HEK293 (cell line): Measurements from ENCODE around the gene ZACN.
A peak's percentile ranks its signal among the peaks of the same experiment; 100 is the strongest.

Experiments used
- CTCF ChIA-PET: fragments of 350-600 bp; formaldehyde crosslinking; extraction: SDS; loops from one replicate; lab custom pipeline; 2021; ENCODE audit warnings: antibody characterized with exemption; lab: Yijun Ruan, JAX
- POLR2A ChIA-PET: fragments of 300-600 bp; formaldehyde crosslinking; extraction: SDS; loops from one replicate; lab custom pipeline; 2020; ENCODE audit warnings: antibody characterized with exemption, inconsistent platforms; lab: Yijun Ruan, JAX
- H3K27ac ChIP-seq: fragments of 200-500 bp; sonication (Bioruptor generic); 2 replicates; pipeline ENCODE4 v1.5.1; 2014; ENCODE audit warnings: low read depth, low read length, control low read depth, inconsistent platforms; ENCODE audit errors: extremely low read depth
- H3K36me3 ChIP-seq, 2 experiments: fragments of 200-500 bp in 1 of 2; sonication (Bioruptor generic) in 1 of 2; 1 replicate in 1 of 2; 2 replicates in 1 of 2; pipeline ENCODE4 v1.5.1; 2014 to 2017; ENCODE audit warnings: inconsistent platforms in 2 of 2, low read length in 2 of 2; ENCODE audit not compliant: control insufficient read depth in 2 of 2, insufficient read depth in 1 of 2
- H3K4me1 ChIP-seq: fragments of 200-500 bp; sonication (Bioruptor generic); 2 replicates; pipeline ENCODE4 v1.5.1; 2014; ENCODE audit warnings: mild to moderate bottlenecking, low read length, inconsistent platforms; ENCODE audit not compliant: control insufficient read depth, insufficient read depth
- H3K4me3 ChIP-seq: 2 replicates; pipeline ENCODE4 v1.5.1; 2011; ENCODE audit warnings: low read depth, mild to moderate bottlenecking, control low read depth, low read length, moderate library complexity
- H3K9me3 ChIP-seq: fragments of 200-500 bp; sonication (Bioruptor generic); 2 replicates; pipeline ENCODE4 v1.5.1; 2014; ENCODE audit warnings: low read depth, low read length, inconsistent platforms; ENCODE audit not compliant: control insufficient read depth, insufficient read depth
- KLF10 ChIP-seq: fragments of 450-650 bp; IDR thresholded peaks from 2 replicates; pipeline ENCODE4 v1.5.1; 2018; ENCODE audit warnings: missing biosample characterization, mild to moderate bottlenecking, missing genetic modification characterization
- KLF16 ChIP-seq: fragments of 450-650 bp; formaldehyde crosslinking; IDR thresholded peaks from 2 replicates; pipeline ENCODE4 v1.5.1; 2017; ENCODE audit warnings: missing biosample characterization, missing genetic modification characterization
- PRDM1 ChIP-seq: fragments of 450-650 bp; formaldehyde crosslinking; IDR thresholded peaks from 2 replicates; pipeline ENCODE4; 2016; ENCODE audit warnings: missing biosample characterization, missing genetic modification characterization
- SETDB1 ChIP-seq: IDR thresholded peaks from one replicate; pipeline ENCODE4 v1.6.1; 2017; ENCODE audit warnings: mild to moderate bottlenecking, low read length, moderate library complexity, mixed read lengths; ENCODE audit not compliant: insufficient read length
- ZNF23 ChIP-seq: fragments of 450-650 bp; formaldehyde crosslinking; IDR thresholded peaks from 2 replicates; pipeline ENCODE4 v1.5.1; 2016; ENCODE audit warnings: missing biosample characterization, missing genetic modification characterization, borderline replicate concordance
- ZNF248 ChIP-seq: fragments of 450-650 bp; formaldehyde crosslinking; IDR thresholded peaks from 2 replicates; pipeline ENCODE4 v1.5.1; 2017; ENCODE audit warnings: missing biosample characterization, missing genetic modification characterization
- ZNF350 ChIP-seq: fragments of 450-650 bp; formaldehyde crosslinking; IDR thresholded peaks from 2 replicates; pipeline ENCODE4 v1.5.0; 2017; ENCODE audit warnings: missing biosample characterization, mild to moderate bottlenecking, missing genetic modification characterization
- TF ChIP-seq, protein P1 (sequence below): fragments of 450-650 bp; formaldehyde crosslinking; IDR thresholded peaks from 2 replicates; pipeline ENCODE4 v1.5.1; 2016; ENCODE audit warnings: missing biosample characterization, missing genetic modification characterization, borderline replicate concordance
- TF ChIP-seq, protein P2 (sequence below): fragments of 450-650 bp; formaldehyde crosslinking; IDR thresholded peaks from 2 replicates; pipeline ENCODE4 v1.5.1; 2016; ENCODE audit warnings: missing biosample characterization, missing genetic modification characterization
- TF ChIP-seq, protein P3 (sequence below): fragments of 450-650 bp; formaldehyde crosslinking; IDR thresholded peaks from 2 replicates; pipeline ENCODE4 v1.5.1; 2016; ENCODE audit warnings: missing biosample characterization, missing genetic modification characterization
- TF ChIP-seq, protein P4 (sequence below): fragments of 450-650 bp; formaldehyde crosslinking; IDR thresholded peaks from 2 replicates; pipeline ENCODE4 v1.5.1; 2016; ENCODE audit warnings: missing biosample characterization, missing genetic modification characterization
- TF ChIP-seq, protein P5 (sequence below): fragments of 450-650 bp; formaldehyde crosslinking; IDR thresholded peaks from 2 replicates; pipeline ENCODE4 v1.5.1; 2017; ENCODE audit warnings: missing biosample characterization, missing genetic modification characterization

The ZACN gene

DNA sequence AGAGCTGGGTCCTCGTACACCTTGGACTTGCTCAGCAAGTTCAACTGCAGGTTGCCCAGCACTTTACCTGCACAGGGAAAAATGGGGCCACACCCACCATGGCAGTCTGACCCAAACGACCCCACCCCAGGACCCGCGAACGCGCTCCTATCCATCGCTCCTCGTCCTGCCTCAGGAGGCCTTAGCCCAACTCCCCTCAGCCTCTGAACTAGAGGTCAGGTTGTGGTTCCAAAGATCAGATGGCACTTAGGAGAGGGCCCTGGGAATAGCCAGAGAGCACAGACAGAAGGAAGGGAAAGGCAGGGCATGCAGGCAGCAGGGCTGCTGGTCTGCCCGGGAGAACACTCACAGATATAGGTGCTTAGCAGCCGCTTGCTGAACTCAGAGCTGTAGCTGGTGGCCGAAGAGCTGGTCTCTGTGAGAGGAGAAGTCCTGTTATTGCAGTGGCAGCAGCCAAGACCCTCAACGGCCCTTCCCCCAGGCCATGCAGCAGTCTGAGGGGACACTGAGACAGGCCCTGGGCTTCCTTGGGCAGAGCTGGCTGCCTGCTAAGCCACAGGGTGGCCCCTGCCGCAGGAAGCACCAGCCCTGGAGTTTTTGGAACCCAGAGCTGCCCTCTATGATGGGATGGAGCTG, 6.9 kb downstream of the ZACN start (continued):
- TF ChIP-seq, protein P1, sequence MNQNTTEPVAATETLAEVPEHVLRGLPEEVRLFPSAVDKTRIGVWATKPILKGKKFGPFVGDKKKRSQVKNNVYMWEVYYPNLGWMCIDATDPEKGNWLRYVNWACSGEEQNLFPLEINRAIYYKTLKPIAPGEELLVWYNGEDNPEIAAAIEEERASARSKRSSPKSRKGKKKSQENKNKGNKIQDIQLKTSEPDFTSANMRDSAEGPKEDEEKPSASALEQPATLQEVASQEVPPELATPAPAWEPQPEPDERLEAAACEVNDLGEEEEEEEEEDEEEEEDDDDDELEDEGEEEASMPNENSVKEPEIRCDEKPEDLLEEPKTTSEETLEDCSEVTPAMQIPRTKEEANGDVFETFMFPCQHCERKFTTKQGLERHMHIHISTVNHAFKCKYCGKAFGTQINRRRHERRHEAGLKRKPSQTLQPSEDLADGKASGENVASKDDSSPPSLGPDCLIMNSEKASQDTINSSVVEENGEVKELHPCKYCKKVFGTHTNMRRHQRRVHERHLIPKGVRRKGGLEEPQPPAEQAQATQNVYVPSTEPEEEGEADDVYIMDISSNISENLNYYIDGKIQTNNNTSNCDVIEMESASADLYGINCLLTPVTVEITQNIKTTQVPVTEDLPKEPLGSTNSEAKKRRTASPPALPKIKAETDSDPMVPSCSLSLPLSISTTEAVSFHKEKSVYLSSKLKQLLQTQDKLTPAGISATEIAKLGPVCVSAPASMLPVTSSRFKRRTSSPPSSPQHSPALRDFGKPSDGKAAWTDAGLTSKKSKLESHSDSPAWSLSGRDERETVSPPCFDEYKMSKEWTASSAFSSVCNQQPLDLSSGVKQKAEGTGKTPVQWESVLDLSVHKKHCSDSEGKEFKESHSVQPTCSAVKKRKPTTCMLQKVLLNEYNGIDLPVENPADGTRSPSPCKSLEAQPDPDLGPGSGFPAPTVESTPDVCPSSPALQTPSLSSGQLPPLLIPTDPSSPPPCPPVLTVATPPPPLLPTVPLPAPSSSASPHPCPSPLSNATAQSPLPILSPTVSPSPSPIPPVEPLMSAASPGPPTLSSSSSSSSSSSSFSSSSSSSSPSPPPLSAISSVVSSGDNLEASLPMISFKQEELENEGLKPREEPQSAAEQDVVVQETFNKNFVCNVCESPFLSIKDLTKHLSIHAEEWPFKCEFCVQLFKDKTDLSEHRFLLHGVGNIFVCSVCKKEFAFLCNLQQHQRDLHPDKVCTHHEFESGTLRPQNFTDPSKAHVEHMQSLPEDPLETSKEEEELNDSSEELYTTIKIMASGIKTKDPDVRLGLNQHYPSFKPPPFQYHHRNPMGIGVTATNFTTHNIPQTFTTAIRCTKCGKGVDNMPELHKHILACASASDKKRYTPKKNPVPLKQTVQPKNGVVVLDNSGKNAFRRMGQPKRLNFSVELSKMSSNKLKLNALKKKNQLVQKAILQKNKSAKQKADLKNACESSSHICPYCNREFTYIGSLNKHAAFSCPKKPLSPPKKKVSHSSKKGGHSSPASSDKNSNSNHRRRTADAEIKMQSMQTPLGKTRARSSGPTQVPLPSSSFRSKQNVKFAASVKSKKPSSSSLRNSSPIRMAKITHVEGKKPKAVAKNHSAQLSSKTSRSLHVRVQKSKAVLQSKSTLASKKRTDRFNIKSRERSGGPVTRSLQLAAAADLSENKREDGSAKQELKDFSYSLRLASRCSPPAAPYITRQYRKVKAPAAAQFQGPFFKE (tag by site-specific recombination), result no peak

DNA sequence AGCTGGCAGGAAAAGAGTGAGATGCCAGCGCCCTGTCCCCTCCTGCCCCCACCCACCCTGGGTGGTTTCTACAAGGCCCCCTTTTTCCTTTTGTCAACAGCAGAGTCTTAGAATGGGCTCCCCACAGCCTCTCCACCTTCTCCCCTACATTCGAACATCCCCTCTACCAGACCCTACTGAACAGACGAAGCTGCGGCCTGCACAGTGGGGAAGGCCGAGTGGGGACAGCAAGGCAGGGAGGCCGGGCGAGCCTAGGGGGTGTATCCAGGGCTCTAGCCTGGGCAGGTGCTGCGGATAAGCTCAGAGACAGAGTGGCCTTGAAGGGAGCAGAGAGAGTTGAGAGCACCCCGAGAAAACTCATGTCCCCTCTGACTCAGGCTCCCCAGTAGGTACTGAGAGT, 7.4 kb downstream of the ZACN start:
- Histone ChIP-seq H3K9me3 (no peaks in the 10 kb centered on the region), H3K4me3 (no peak overlapping the region), H3K4me1 (peaks cover 13% of the 10 kb centered on the region), H3K36me3 (peaks cover 4 to 99% of the 10 kb centered on the region in 2 experiments; a peak in 2 of 3 replicates)
- TF ChIP-seq ZNF248 (tag by site-specific recombination) (no peak), KLF10 (tag by site-specific recombination) (no peak), SETDB1 (no peak), PRDM1 (tag by site-specific recombination) (no peak), ZNF23 (tag by site-specific recombination) (no peak), ZNF350 (tag by site-specific recombination) (no peak), KLF16 (tag by site-specific recombination) (no peak)
- TF ChIP-seq, protein P2, sequence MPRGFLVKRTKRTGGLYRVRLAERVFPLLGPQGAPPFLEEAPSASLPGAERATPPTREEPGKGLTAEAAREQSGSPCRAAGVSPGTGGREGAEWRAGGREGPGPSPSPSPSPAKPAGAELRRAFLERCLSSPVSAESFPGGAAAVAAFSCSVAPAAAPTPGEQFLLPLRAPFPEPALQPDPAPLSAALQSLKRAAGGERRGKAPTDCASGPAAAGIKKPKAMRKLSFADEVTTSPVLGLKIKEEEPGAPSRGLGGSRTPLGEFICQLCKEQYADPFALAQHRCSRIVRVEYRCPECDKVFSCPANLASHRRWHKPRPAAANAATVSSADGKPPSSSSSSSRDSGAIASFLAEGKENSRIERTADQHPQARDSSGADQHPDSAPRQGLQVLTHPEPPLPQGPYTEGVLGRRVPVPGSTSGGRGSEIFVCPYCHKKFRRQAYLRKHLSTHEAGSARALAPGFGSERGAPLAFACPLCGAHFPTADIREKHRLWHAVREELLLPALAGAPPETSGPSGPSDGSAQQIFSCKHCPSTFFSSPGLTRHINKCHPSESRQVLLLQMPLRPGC (tag by site-specific recombination), result no peak
- TF ChIP-seq, protein P3, sequence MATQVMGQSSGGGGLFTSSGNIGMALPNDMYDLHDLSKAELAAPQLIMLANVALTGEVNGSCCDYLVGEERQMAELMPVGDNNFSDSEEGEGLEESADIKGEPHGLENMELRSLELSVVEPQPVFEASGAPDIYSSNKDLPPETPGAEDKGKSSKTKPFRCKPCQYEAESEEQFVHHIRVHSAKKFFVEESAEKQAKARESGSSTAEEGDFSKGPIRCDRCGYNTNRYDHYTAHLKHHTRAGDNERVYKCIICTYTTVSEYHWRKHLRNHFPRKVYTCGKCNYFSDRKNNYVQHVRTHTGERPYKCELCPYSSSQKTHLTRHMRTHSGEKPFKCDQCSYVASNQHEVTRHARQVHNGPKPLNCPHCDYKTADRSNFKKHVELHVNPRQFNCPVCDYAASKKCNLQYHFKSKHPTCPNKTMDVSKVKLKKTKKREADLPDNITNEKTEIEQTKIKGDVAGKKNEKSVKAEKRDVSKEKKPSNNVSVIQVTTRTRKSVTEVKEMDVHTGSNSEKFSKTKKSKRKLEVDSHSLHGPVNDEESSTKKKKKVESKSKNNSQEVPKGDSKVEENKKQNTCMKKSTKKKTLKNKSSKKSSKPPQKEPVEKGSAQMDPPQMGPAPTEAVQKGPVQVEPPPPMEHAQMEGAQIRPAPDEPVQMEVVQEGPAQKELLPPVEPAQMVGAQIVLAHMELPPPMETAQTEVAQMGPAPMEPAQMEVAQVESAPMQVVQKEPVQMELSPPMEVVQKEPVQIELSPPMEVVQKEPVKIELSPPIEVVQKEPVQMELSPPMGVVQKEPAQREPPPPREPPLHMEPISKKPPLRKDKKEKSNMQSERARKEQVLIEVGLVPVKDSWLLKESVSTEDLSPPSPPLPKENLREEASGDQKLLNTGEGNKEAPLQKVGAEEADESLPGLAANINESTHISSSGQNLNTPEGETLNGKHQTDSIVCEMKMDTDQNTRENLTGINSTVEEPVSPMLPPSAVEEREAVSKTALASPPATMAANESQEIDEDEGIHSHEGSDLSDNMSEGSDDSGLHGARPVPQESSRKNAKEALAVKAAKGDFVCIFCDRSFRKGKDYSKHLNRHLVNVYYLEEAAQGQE, result no peak
- TF ChIP-seq, protein P4, sequence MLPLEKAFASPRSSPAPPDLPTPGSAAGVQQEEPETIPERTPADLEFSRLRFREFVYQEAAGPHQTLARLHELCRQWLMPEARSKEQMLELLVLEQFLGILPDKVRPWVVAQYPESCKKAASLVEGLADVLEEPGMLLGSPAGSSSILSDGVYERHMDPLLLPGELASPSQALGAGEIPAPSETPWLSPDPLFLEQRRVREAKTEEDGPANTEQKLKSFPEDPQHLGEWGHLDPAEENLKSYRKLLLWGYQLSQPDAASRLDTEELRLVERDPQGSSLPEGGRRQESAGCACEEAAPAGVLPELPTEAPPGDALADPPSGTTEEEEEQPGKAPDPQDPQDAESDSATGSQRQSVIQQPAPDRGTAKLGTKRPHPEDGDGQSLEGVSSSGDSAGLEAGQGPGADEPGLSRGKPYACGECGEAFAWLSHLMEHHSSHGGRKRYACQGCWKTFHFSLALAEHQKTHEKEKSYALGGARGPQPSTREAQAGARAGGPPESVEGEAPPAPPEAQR (tag by site-specific recombination), result no peak
- TF ChIP-seq, protein P5, sequence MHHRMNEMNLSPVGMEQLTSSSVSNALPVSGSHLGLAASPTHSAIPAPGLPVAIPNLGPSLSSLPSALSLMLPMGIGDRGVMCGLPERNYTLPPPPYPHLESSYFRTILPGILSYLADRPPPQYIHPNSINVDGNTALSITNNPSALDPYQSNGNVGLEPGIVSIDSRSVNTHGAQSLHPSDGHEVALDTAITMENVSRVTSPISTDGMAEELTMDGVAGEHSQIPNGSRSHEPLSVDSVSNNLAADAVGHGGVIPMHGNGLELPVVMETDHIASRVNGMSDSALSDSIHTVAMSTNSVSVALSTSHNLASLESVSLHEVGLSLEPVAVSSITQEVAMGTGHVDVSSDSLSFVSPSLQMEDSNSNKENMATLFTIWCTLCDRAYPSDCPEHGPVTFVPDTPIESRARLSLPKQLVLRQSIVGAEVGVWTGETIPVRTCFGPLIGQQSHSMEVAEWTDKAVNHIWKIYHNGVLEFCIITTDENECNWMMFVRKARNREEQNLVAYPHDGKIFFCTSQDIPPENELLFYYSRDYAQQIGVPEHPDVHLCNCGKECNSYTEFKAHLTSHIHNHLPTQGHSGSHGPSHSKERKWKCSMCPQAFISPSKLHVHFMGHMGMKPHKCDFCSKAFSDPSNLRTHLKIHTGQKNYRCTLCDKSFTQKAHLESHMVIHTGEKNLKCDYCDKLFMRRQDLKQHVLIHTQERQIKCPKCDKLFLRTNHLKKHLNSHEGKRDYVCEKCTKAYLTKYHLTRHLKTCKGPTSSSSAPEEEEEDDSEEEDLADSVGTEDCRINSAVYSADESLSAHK, result no peak
- TF ChIP-seq, all 188 proteins: peak for 0
- ChIA-PET POLR2A (interaction anchor here (1.8 kb wide), 1 partner anchor 10 kb away, joined by 6 read pairs; no protein-coding TSS in a partner anchor), CTCF (interaction anchor here (0.6 to 1.9 kb wide), 3 partner anchors 9 to 82 kb away, joined by 3 to 5 read pairs (median 3); no protein-coding TSS in a partner anchor)
- H3K27ac ChIP-seq, result 0 out of 2 replicates have a peak overlapping the region, but pooled peaks have one; percentile 24
